GM12875 (cell line): ENCODE measurements around the gene PARD6A.

Source experiments
- H3K4me3 ChIP-seq: one replicate; pipeline ENCODE4 v1.5.1; 2011; ENCODE audit warnings: low read depth, low read length, control low read depth
- TF ChIP-seq, protein P1 (sequence below): IDR thresholded peaks from 2 replicates; pipeline ENCODE4 v1.5.1; 2011; ENCODE audit warnings: low read depth, mild to moderate bottlenecking, control low read depth, inconsistent platforms, low read length, moderate library complexity, borderline replicate concordance; ENCODE audit not compliant: insufficient read depth

The PARD6A gene, protein sequence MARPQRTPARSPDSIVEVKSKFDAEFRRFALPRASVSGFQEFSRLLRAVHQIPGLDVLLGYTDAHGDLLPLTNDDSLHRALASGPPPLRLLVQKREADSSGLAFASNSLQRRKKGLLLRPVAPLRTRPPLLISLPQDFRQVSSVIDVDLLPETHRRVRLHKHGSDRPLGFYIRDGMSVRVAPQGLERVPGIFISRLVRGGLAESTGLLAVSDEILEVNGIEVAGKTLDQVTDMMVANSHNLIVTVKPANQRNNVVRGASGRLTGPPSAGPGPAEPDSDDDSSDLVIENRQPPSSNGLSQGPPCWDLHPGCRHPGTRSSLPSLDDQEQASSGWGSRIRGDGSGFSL

GRCh38 chr16:67660564-67661028 is at the start of gene PARD6A:
PARD6A (plus strand) TSS chr16:67660960; CDS start chr16:67661039, 79 bp downstream.
- peak within 1 kb of the TSS; percentile 72 for H3K4me3 ChIP-seq
- TF ChIP-seq, protein P1, sequence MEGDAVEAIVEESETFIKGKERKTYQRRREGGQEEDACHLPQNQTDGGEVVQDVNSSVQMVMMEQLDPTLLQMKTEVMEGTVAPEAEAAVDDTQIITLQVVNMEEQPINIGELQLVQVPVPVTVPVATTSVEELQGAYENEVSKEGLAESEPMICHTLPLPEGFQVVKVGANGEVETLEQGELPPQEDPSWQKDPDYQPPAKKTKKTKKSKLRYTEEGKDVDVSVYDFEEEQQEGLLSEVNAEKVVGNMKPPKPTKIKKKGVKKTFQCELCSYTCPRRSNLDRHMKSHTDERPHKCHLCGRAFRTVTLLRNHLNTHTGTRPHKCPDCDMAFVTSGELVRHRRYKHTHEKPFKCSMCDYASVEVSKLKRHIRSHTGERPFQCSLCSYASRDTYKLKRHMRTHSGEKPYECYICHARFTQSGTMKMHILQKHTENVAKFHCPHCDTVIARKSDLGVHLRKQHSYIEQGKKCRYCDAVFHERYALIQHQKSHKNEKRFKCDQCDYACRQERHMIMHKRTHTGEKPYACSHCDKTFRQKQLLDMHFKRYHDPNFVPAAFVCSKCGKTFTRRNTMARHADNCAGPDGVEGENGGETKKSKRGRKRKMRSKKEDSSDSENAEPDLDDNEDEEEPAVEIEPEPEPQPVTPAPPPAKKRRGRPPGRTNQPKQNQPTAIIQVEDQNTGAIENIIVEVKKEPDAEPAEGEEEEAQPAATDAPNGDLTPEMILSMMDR: 0 out of 2 replicates have a peak, but pooled peaks have one; percentile 3

DNA sequence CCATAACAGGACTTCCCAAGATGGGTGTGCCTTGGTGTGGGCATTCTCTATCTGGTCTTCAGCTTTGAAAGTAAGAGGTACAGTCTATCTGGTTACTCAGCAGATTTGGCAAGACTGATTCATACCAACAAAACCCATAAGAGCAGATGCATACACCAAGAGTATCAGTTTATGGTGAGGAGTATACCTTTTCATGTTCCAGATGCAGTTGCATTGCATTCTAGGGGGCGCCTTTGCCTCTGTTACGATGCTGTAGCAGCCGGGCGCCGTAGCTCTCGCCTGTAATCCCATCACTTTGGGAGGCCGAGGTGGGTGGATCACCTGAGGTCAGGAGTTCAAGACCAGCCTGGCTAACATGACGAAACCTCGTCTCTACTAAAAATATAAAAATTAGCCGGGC is 47.0 kb upstream of the PARD6A start:
- no peak overlapping the region for H3K4me3 ChIP-seq
- TF ChIP-seq, protein P1: 0 out of 2 replicates have a peak, but pooled peaks have one; percentile 8

- TF ChIP-seq, protein P1: no peak
- H3K4me3 ChIP-seq: no peak overlapping the region
Observed at GRCh38 chr16:67628216-67628615, 32.5 kb upstream of the PARD6A start.

- TF ChIP-seq, protein P1: no peak
- H3K4me3 ChIP-seq: no peak overlapping the region
Observed at GRCh38 chr16:67632415-67633172, 28.2 kb upstream of the PARD6A start.

DNA sequence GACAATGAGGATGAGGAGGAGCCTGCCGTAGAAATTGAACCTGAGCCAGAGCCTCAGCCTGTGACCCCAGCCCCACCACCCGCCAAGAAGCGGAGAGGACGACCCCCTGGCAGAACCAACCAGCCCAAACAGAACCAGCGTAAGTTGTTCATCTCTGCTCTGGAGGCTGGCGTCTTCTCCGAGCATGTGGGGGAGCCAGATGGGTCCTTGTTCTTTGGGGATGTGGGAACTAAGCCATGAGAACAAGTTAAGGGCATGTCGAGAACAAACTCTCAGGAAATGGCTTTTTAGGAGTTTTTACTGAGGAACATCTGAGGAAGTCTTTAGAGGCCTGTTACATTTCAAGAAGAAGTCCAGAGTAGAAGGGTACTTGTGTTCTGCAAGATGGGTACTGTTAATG is 24.0 kb upstream of the PARD6A start:
- TF ChIP-seq, protein P1: no peak

DNA sequence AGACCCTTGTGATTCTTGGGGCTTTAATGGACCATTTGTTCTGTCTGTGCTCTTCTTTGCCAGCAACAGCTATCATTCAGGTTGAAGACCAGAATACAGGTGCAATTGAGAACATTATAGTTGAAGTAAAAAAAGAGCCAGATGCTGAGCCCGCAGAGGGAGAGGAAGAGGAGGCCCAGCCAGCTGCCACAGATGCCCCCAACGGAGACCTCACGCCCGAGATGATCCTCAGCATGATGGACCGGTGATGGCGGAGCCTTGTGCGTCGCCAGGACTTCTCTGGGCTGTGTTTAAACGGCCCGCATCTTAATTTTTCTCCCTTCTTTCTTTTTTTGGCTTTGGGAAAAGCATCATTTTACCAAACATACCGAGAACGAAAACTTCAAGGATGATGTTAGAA is 23.1 kb upstream of the PARD6A start:
- no peak overlapping the region for H3K4me3 ChIP-seq
- TF ChIP-seq, protein P1: no peak

More for the DNA sequence above, 24.0 kb upstream of the PARD6A start:
- H3K4me3 ChIP-seq: no peak overlapping the region
